Esophagus squamous epithelium (tissue), 5 donors: Measurements from ENCODE around the gene RO60. TPM values are rescaled to one million over a fixed set of nuclear protein-coding genes. Genes with fewer than 3 reads are reported as not detected.
"Not testable (repeated sequence)": the region's sequence is repeated elsewhere in the genome, so short reads cannot be mapped to it uniquely, and the experiment has no call there.

Source experiments
- DNase-seq: peaks from one replicate; lab custom pipeline; 2025; lab: John Stamatoyannopoulos, UW
- H3K27ac ChIP-seq, 4 donors: fragments of 200-600 bp; sonication (generic); one replicate each; pipeline ENCODE4 v1.5.1; 2016 to 2019; ENCODE audit warnings: mild to moderate bottlenecking in 1 of 4
- H3K27me3 ChIP-seq, 4 donors: fragments of 200-600 bp; sonication (generic); 1 replicate in 3 of 4; 2 replicates in 1 of 4; pipeline versions ENCODE4 v1.5.1 to v1.6.0; 2017 to 2021; ENCODE audit warnings: antibody characterized with exemption in 1 of 4
- H3K36me3 ChIP-seq, 3 donors: fragments of 200-600 bp; sonication (generic); one replicate each; pipeline ENCODE4 v1.5.1; 2016 to 2019
- H3K4me1 ChIP-seq, 3 donors: fragments of 200-600 bp; sonication (generic); one replicate each; pipeline ENCODE4 v1.5.1; 2017 to 2019
- H3K4me3 ChIP-seq, 4 donors: fragments of 200-600 bp; sonication (generic); 1 replicate in 3 of 4; 2 replicates in 1 of 4; pipeline ENCODE4 v1.5.1; 2016 to 2019; ENCODE audit warnings: mild to moderate bottlenecking in 2 of 4, moderate library complexity in 1 of 4
- H3K9me3 ChIP-seq, 3 donors: fragments of 200-600 bp; sonication (generic); one replicate each; pipeline ENCODE4 v1.5.1; 2016 to 2019
- CTCF ChIP-seq, 6 experiments: fragments of 450-650 bp in 4 of 6; fragments of 200-600 bp in 2 of 6; sonication (generic) in 2 of 6; IDR thresholded peaks; one replicate each; pipeline ENCODE4 v1.5.1; 2016 to 2019; ENCODE audit warnings: antibody characterized with exemption in 6 of 6, mild to moderate bottlenecking in 4 of 6, moderate library complexity in 4 of 6
- POLR2A ChIP-seq, 4 donors: fragments of 450-650 bp; IDR thresholded peaks; one replicate each; pipeline ENCODE4 v1.6.1; 2017; ENCODE audit warnings: antibody characterized with exemption in 4 of 4, mild to moderate bottlenecking in 4 of 4, moderate library complexity in 3 of 4
- WGBS, 2 donors: methylation state at CpG; one replicate each; pipeline ENCODE4 v1.1.5; 2018; 5-methylcytosine and 5-hydroxymethylcytosine counted together
- intact Hi-C: fragments of 100-400 bp; cut with DNase I; formaldehyde crosslinking; loops from one replicate; pipeline ENCODE4 v1.15.0; 2022
- total RNA-seq, 4 donors: library from RNA; depleted of rRNA; stranded (reverse); fragments of >200 nt; gene quantifications; one replicate each; pipeline ENCODE4 v1.1.0, GENCODE V29; 2016
- donor health status: DM: yes; HTN: yes; CAD: no.

RO60 gene
- total RNA-seq, 4 donors from 2014 or later, result 29.2 to 91.0 (median 41.7) TPM

- Histone ChIP-seq H3K9me3 (no peaks in the 10 kb centered on the region), H3K27ac (no peak overlapping the region), H3K4me1 (no peaks in the 10 kb centered on the region), H3K4me3 (no peak overlapping the region), H3K27me3 (no peaks in the 10 kb centered on the region), H3K36me3 (peaks cover 0 to 47% (median 0%) of the 10 kb centered on the region in 3 donors)
- WGBS, 2 donors, result 44 to 100% methylated on average over 1 of the region's 1 CpG
- no peak for TF ChIP-seq POLR2A (IDR thresholded peaks at IDR 0.05)
- DNase-seq, result no peak
- intact Hi-C loops, result no loop called here
Measured at GRCh38 chr1:193042766-193043691, 16.4 kb upstream of the RO60 start.

- DNase-seq, H3K27me3 ChIP-seq, H3K27ac ChIP-seq, H3K4me3 ChIP-seq, H3K9me3 ChIP-seq, H3K4me1 ChIP-seq, intact Hi-C loops: not testable (repeated sequence)
- WGBS, 2 donors, result 78 to 90% methylated on average over 4 to 5 of the region's 5 CpGs
- peaks cover 0 to 61% (median 4%) of the 10 kb centered on the region in 3 donors for H3K36me3 ChIP-seq
Measured at GRCh38 chr1:193048913-193049312, 10.5 kb upstream of the RO60 start.

GRCh38 chr1:193054169-193054675 lies 5.2 kb upstream of the RO60 start:
- 82 to 87% methylated on average over 4 of the region's 4 CpGs for WGBS, 2 donors
- H3K27me3 ChIP-seq, result no peaks in the 10 kb centered on the region
- peaks cover 4 to 33% (median 9%) of the 10 kb centered on the region in 3 donors for H3K4me1 ChIP-seq
- no peaks in the 10 kb centered on the region for H3K9me3 ChIP-seq
- intact Hi-C loops, result no loop called here
- H3K4me3 ChIP-seq, result no peak overlapping the region
- peaks cover 0 to 18% (median 0%) of the 10 kb centered on the region in 3 donors for H3K36me3 ChIP-seq
- no peak for TF ChIP-seq CTCF (IDR thresholded peaks at IDR 0.05)
- no peak for TF ChIP-seq POLR2A (IDR thresholded peaks at IDR 0.05)
- H3K27ac ChIP-seq, result no peak overlapping the region
- no peak for DNase-seq

GRCh38 chr1:193058529-193059281 lies 707 bp upstream of the RO60 start:
- intact Hi-C loops, result no loop called here
- Histone ChIP-seq H3K4me1 (peaks cover 4 to 59% (median 22%) of the 10 kb centered on the region in 3 donors), H3K27ac (peak overlapping the region; percentile 94 to 99 (median 97)), H3K27me3 (no peaks in the 10 kb centered on the region), H3K36me3 (no peaks in the 10 kb centered on the region), H3K4me3 (peak overlapping the region; percentile 72 to 91 (median 76)), H3K9me3 (no peaks in the 10 kb centered on the region)
- 0 to 2% methylated on average over 18 to 19 of the region's 37 CpGs for WGBS, 2 donors
- TF ChIP-seq POLR2A (IDR thresholded peaks at IDR 0.05), result peak in 1 of 4 donors; percentile 16
- TF ChIP-seq CTCF (IDR thresholded peaks at IDR 0.05), result no peak
- DNase-seq, result no peak

GRCh38 chr1:193060115-193060403 lies 647 bp downstream of the RO60 start:
- Histone ChIP-seq H3K27me3 (no peaks in the 10 kb centered on the region), H3K4me3 (peak overlapping the region; percentile 72 to 91 (median 76)), H3K4me1 (peaks cover 4 to 54% (median 22%) of the 10 kb centered on the region in 3 donors), H3K27ac (peak overlapping the region; percentile 94 to 99 (median 97)), H3K9me3 (no peaks in the 10 kb centered on the region), H3K36me3 (no peaks in the 10 kb centered on the region)
- intact Hi-C loops, result loop anchor here (10.0 kb wide), 1 partner anchor 65 kb away; the partner anchor contains the start of gene CDC73
- 0% methylated on average over 4 of the region's 9 CpGs for WGBS, 2 donors
- DNase-seq, result no peak
- TF ChIP-seq CTCF (IDR thresholded peaks at IDR 0.05), result no peak
- no peak for TF ChIP-seq POLR2A (IDR thresholded peaks at IDR 0.05)
